GM12891 (cell line): ENCODE measurements around the gene BBLN.

Experiments
- DNase-seq: peaks from one replicate; pipeline ENCODE4 v3.0.0; 2011; ENCODE audit warnings: low spot score; ENCODE audit not compliant: insufficient read length
- FAIRE-seq: peaks from 2 replicates; lab custom pipeline; 2011; peaks lifted over from hg19 to GRCh38; lab: Jason Lieb, UNC
- PAX5 ChIP-seq: IDR thresholded peaks from 2 replicates; pipeline ENCODE4 v1.6.1; 2011; ENCODE audit warnings: low read length, moderate library complexity, mild to moderate bottlenecking; ENCODE audit not compliant: insufficient read depth, severe bottlenecking
- POLR2A ChIP-seq: IDR thresholded peaks from 2 replicates; pipeline ENCODE4 v1.6.1; 2011; ENCODE audit warnings: low read depth, low read length, control low read depth
- POLR2AphosphoS5 ChIP-seq: IDR thresholded peaks from 2 replicates; pipeline ENCODE4 v1.6.1; 2011; ENCODE audit warnings: low read depth, low read length, control low read depth
- POU2F2 ChIP-seq: IDR thresholded peaks from 2 replicates; pipeline ENCODE4 v1.6.1; 2011; ENCODE audit warnings: low read depth, mild to moderate bottlenecking, control low read depth, low read length, moderate library complexity
- SPI1 ChIP-seq: IDR thresholded peaks from 2 replicates; pipeline ENCODE4 v1.6.1; 2011; ENCODE audit warnings: low read depth, low read length, control low read depth
- TAF1 ChIP-seq: IDR thresholded peaks from 2 replicates; pipeline ENCODE4 v1.6.1; 2011; ENCODE audit warnings: low read depth, low read length, control low read depth

The BBLN gene

GRCh38 chr9:128206484-128206883 is 46.4 kb downstream of the BBLN start:
- FAIRE-seq (no peak), DNase-seq (no peak)
- TF ChIP-seq POU2F2 (no peak), PAX5 (no peak)

DNA sequence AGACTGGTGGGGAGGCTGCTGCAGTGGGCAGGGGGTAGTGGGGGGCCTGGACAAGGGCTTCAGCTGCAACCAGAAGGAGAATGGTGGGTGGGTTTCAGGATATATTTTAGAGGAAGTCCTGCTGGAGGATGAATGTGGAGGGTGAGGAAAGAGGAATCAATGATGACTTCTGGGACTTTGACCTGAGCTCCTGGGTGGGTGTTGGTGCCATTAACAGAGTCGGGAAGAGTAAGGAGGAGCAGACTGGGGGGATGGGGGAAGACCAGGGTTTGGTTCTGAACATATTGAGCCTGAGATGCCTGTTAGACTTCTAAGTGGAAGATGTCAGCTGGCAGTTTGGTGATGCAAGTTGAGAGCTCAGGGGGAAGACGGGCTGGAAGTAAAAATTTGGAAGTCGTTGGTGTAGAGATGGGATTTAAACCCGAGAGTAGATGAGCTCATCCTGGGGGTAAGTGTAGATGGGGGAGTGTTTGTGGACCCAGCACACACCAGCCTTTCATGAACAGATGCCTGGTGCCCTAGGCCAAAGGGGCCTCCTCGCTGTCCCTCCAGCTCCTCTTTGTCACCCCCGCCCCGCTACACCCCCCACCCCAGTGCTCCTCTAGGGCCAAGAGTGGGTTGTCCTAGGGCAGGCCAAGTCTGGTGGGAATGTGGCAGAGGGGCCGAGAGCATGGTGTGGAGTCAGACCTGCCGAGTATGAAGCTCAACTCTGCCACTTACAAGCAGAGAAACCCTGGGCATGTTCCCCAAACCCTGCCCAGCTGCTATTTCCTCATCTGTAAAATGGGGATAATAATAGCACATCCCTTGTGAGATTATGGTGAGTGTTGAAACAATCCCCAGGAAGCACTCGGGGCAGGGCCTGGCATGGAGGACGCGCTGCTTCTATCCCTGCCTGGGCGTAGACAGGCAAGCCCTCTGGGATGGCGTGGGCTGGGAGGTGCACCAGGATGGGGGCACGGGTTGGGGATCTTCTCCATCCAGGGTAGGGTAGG is 47.1 kb downstream of the BBLN start:
- TF ChIP-seq TAF1 (no peak), SPI1 (no peak), POLR2A (no peak), POLR2AphosphoS5 (no peak), PAX5 (no peak), POU2F2 (no peak)
- no peak for FAIRE-seq
- no peak for DNase-seq

DNA sequence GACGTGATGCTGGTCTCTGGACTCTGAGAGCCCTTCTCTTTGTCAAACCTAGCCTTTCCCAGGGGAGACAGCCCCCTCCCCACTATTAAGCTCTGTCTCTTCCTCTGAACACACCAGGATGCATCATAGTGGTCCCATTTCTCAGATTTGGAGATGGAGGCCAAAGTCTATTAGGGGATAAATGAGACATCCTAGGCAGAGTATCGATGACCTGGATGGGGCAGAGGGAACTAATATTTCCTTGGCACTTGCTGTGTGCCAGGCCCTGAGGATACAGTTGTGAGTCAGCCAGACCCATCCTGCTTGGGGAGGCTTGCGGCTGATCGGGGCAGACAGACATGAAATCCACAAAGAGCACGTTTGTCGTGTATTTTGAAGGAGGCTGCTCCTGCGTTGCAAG is 48.3 kb downstream of the BBLN start:
- TF ChIP-seq SPI1 (no peak), TAF1 (no peak), PAX5 (no peak), POLR2AphosphoS5 (no peak), POLR2A (no peak)
- DNase-seq (no peak), FAIRE-seq (no peak)

GRCh38 chr9:128208946-128209669 is 49.0 kb downstream of the BBLN start:
- TF ChIP-seq POU2F2 (no peak), SPI1 (no peak), PAX5 (no peak), POLR2A (no peak), TAF1 (no peak), POLR2AphosphoS5 (no peak)
- no peak for FAIRE-seq
- DNase-seq, result no peak

DNA sequence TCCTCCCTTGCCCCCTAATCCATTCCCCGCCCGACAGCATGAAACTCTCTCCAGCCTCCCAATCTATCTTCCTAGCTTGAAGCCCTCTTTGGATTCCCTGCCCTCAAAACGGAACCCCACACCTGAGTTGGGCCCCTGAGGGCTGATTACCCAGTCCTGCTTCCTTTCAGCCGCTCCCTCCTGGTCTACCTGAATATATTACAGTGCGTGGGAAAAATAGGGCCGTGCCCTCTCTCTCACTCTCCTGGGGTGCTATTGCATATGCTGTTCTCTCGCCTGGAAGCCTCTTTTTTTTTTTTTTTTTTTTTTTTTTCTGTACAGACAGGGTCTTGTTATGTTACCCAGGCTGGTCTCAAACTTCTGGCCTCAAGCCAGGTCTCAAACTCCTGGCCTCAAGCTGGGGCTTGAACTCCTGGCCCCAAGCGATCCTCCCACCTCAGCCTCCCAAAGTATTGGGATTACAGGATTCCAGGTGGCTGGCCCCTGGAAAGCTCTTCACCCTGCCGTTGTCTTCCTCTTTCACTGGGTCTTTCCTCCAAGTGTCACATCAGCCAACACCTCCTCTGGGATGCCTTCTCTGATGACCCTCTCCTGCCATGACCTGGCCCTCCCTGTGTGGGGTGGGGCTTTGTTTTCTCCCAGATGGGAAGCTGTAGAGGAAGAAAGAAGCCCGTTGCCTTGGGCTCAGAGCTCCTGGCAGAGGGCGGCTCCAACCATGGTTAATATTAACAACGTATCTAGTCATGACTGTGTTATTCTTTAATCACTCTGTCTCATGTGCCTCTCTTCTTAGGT is 51.3 kb downstream of the BBLN start:
- DNase-seq, result no peak
- no peak for TF ChIP-seq POU2F2
- TF ChIP-seq POLR2A, result no peak
- no peak for TF ChIP-seq PAX5
- no peak for TF ChIP-seq TAF1
- no peak for TF ChIP-seq SPI1
- TF ChIP-seq POLR2AphosphoS5, result no peak
- FAIRE-seq, result no peak

GRCh38 chr9:128211981-128212281 is 51.9 kb downstream of the BBLN start:
- FAIRE-seq (no peak), DNase-seq (no peak)
- TF ChIP-seq POLR2AphosphoS5 (no peak), PAX5 (no peak), POU2F2 (no peak), TAF1 (no peak), POLR2A (no peak), SPI1 (no peak)
